ENCODE measurements around the gene SPNS1.

Gene SPNS1

DNA sequence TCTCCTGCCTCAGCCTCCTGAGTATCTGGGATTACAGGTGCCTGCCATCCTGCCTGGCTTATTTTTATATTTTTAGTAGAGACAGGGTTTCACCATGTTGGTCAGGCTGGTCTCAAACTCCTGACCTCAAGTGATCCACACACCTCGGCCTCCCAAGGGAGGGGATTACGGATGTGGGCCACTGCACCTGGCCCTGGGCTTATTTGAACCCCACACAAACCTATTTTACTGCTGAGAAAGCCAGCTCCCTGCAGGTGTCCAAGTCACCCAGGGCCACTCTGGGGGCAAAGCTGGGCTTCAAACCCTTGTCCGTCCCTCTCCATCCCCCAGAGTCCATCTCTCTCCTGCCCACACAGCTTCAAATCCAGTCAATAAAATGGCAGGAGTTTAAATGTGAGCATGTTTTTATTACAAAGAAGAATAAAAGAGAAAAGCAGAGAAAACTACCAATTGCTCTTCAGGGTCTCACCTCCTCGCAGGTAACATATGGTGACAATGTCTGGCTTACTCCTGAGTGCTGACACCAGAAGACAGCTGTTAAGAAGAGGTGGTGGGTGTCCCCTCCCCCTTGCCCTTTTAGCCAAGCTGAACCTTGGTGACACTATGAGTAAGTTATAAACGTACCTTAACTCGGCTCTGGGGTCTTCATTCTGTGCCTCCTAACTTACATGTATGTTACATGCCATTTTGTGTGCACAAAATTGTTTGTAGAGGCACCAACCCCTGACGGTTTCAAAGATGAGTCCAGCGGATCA lies 55.7 kb downstream of the SPNS1 start:
- DNase-seq: no peak

All from SHP77 (cell line).